Measurements from ENCODE around the gene DAAM2. TPM values are rescaled to one million over a fixed set of nuclear protein-coding genes. Genes with fewer than 3 reads are reported as not detected.

The DAAM2 gene
- polyA plus RNA-seq, 1 of the 3 experiments (the other 2 are of a cell fraction), result 0.20 TPM

GRCh38 chr6:39927159-39927558, 135.0 kb downstream of the DAAM2 start:
- CTCF ChIA-PET, result no interaction called here
- Histone ChIP-seq H3K36me3 (replicated peaks in 1 of 2; ENCODE audit: control insufficient read depth in 1 of 2, insufficient read depth in 2 of 2, low read length in 1 of 2) (no peaks in the 10 kb centered on the region), H3K9ac (no peak overlapping the region), H2AFZ (ENCODE audit: low read depth) (no peak overlapping the region), H3K9me2 (no peaks in the 10 kb centered on the region), H3K27me3 (ENCODE audit: insufficient read depth) (no peaks in the 10 kb centered on the region), H3K4me1 (ENCODE audit: control insufficient read depth in 1 of 2, insufficient read depth in 2 of 2, low read depth in 1 of 2, low read length in 1 of 2) (peaks cover 0 to 17% of the 10 kb centered on the region in 2 experiments; a peak in 1 of 4 replicates), H3K4me3 (ENCODE audit: low read depth in 2 of 2, low read length in 1 of 2) (no peak overlapping the region), H3F3A (replicated peaks; ENCODE audit: insufficient read depth) (peaks cover 4% of the 10 kb centered on the region), H3K9me3 (no peaks in the 10 kb centered on the region), H3K4me2 (no peak overlapping the region), H3K79me2 (ENCODE audit: insufficient read depth) (no peaks in the 10 kb centered on the region), H4K20me1 (ENCODE audit: insufficient read depth) (no peaks in the 10 kb centered on the region), H3K27ac (ENCODE audit: low read depth in 2 of 2, low read length in 1 of 2) (no peak overlapping the region)
- POLR2A ChIA-PET, result no interaction called here
- WGBS (ENCODE audit: low lambda C conversion rate), result 93% methylated on average over 8 of the region's 11 CpGs
- TF ChIP-seq NRF1 (IDR thresholded peaks at IDR 0.05; ENCODE audit: low read depth, low read length) (no peak), GATA2 (CRISPR knock-in tag; IDR thresholded peaks at IDR 0.05) (no peak), MEF2A (IDR thresholded peaks at IDR 0.05; ENCODE audit: borderline replicate concordance, low read depth) (no peak), REST (IDR thresholded peaks at IDR 0.05; ENCODE audit: low read depth, low read length) (no peak), RAD21 (IDR thresholded peaks at IDR 0.05; ENCODE audit: low read length) (no peak), PBX3 (IDR thresholded peaks at IDR 0.05) (no peak), IRF3 (IDR thresholded peaks at IDR 0.05; ENCODE audit: low read depth, low read length) (no peak), CHD2 (IDR thresholded peaks at IDR 0.05; ENCODE audit: low read length, partially characterized antibody) (no peak), CTCF (IDR thresholded peaks at IDR 0.05) (no peak), EP300 (IDR thresholded peaks at IDR 0.05; ENCODE audit: borderline replicate concordance in 1 of 2, low read depth in 1 of 2, low read length in 1 of 2) (no peak), FOXJ3 (CRISPR knock-in tag; IDR thresholded peaks at IDR 0.05) (no peak)
- no peak for DNase-seq
